ENCODE results near the gene LTBP1. TPM values are rescaled to one million over a fixed set of nuclear protein-coding genes. Genes with fewer than 3 reads are reported as not detected.

Gene LTBP1
- total RNA-seq, 1 experiment from 2014 or later: 11.8 TPM

- Histone ChIP-seq H3K36me3 (ENCODE audit: insufficient read depth, low read length) (no peaks in the 10 kb centered on the region), H3K9me2 (replicated peaks; ENCODE audit: insufficient read depth, low read length) (no peaks in the 10 kb centered on the region), H3K27me3 (ENCODE audit: low read length) (no peaks in the 10 kb centered on the region), H3K27ac (ENCODE audit: low read length) (no peak overlapping the region), H3K4me1 (ENCODE audit: low read length) (peaks cover 6% of the 10 kb centered on the region), H3K79me2 (ENCODE audit: low read length) (no peaks in the 10 kb centered on the region), H3K4me2 (ENCODE audit: low read depth, low read length, poor library complexity, severe bottlenecking) (no peak overlapping the region), H4K20me1 (ENCODE audit: insufficient read depth, low read depth, low read length) (no peaks in the 10 kb centered on the region), H3K4me3 (ENCODE audit: low read length) (no peak overlapping the region), H3K9ac (ENCODE audit: low read length) (no peak overlapping the region), H3K9me3 (ENCODE audit: low read length) (no peaks in the 10 kb centered on the region), H2AFZ (ENCODE audit: low read length) (no peak overlapping the region)
- DNase-seq: no peak
These were observed 189.8 kb downstream of the LTBP1 start for GRCh38 chr2:33136566-33136965.

GRCh38 chr2:33137331-33137730 is 190.6 kb downstream of the LTBP1 start:
- no peak overlapping the region for H3K4me2 ChIP-seq (ENCODE audit: low read depth, low read length, poor library complexity, severe bottlenecking)
- H4K20me1 ChIP-seq (ENCODE audit: insufficient read depth, low read depth, low read length): no peaks in the 10 kb centered on the region
- H3K4me3 ChIP-seq (ENCODE audit: low read length): no peak overlapping the region
- H3K9ac ChIP-seq (ENCODE audit: low read length): no peak overlapping the region
- H3K36me3 ChIP-seq (ENCODE audit: insufficient read depth, low read length): no peaks in the 10 kb centered on the region
- H2AFZ ChIP-seq (ENCODE audit: low read length): no peak overlapping the region
- H3K27ac ChIP-seq (ENCODE audit: low read length): no peak overlapping the region
- H3K9me2 ChIP-seq (replicated peaks; ENCODE audit: insufficient read depth, low read length): no peaks in the 10 kb centered on the region
- H3K79me2 ChIP-seq (ENCODE audit: low read length): no peaks in the 10 kb centered on the region
- H3K4me1 ChIP-seq (ENCODE audit: low read length): peaks cover 6% of the 10 kb centered on the region
- no peak for DNase-seq
- no peaks in the 10 kb centered on the region for H3K27me3 ChIP-seq (ENCODE audit: low read length)
- no peaks in the 10 kb centered on the region for H3K9me3 ChIP-seq (ENCODE audit: low read length)

- Histone ChIP-seq H3K4me1 (ENCODE audit: low read length) (peaks cover 6% of the 10 kb centered on the region), H3K27me3 (ENCODE audit: low read length) (no peaks in the 10 kb centered on the region), H3K4me2 (ENCODE audit: low read depth, low read length, poor library complexity, severe bottlenecking) (no peak overlapping the region), H3K4me3 (ENCODE audit: low read length) (no peak overlapping the region), H3K9ac (ENCODE audit: low read length) (no peak overlapping the region), H3K9me3 (ENCODE audit: low read length) (no peaks in the 10 kb centered on the region), H2AFZ (ENCODE audit: low read length) (no peak overlapping the region), H3K79me2 (ENCODE audit: low read length) (no peaks in the 10 kb centered on the region), H4K20me1 (ENCODE audit: insufficient read depth, low read depth, low read length) (no peaks in the 10 kb centered on the region), H3K27ac (ENCODE audit: low read length) (no peak overlapping the region), H3K36me3 (ENCODE audit: insufficient read depth, low read length) (no peaks in the 10 kb centered on the region), H3K9me2 (replicated peaks; ENCODE audit: insufficient read depth, low read length) (no peaks in the 10 kb centered on the region)
- no peak for DNase-seq
These were observed 193.2 kb downstream of the LTBP1 start for GRCh38 chr2:33139949-33140348.

GRCh38 chr2:33141476-33141875 is 194.7 kb downstream of the LTBP1 start:
- no peaks in the 10 kb centered on the region for H3K79me2 ChIP-seq (ENCODE audit: low read length)
- H3K36me3 ChIP-seq (ENCODE audit: insufficient read depth, low read length): no peaks in the 10 kb centered on the region
- no peak overlapping the region for H3K9ac ChIP-seq (ENCODE audit: low read length)
- H3K9me3 ChIP-seq (ENCODE audit: low read length): no peaks in the 10 kb centered on the region
- peaks cover 6% of the 10 kb centered on the region for H3K4me1 ChIP-seq (ENCODE audit: low read length)
- H3K4me3 ChIP-seq (ENCODE audit: low read length): no peak overlapping the region
- H4K20me1 ChIP-seq (ENCODE audit: insufficient read depth, low read depth, low read length): no peaks in the 10 kb centered on the region
- H3K9me2 ChIP-seq (replicated peaks; ENCODE audit: insufficient read depth, low read length): no peaks in the 10 kb centered on the region
- no peaks in the 10 kb centered on the region for H3K27me3 ChIP-seq (ENCODE audit: low read length)
- H3K4me2 ChIP-seq (ENCODE audit: low read depth, low read length, poor library complexity, severe bottlenecking): no peak overlapping the region
- no peak overlapping the region for H3K27ac ChIP-seq (ENCODE audit: low read length)
- H2AFZ ChIP-seq (ENCODE audit: low read length): no peak overlapping the region
- no peak for DNase-seq

- Histone ChIP-seq H3K4me2 (ENCODE audit: low read depth, low read length, poor library complexity, severe bottlenecking) (no peak overlapping the region), H3K36me3 (ENCODE audit: insufficient read depth, low read length) (no peaks in the 10 kb centered on the region), H3K4me3 (ENCODE audit: low read length) (no peak overlapping the region), H3K9me2 (replicated peaks; ENCODE audit: insufficient read depth, low read length) (no peaks in the 10 kb centered on the region), H3K27ac (ENCODE audit: low read length) (no peak overlapping the region), H3K27me3 (ENCODE audit: low read length) (no peaks in the 10 kb centered on the region), H3K79me2 (ENCODE audit: low read length) (no peaks in the 10 kb centered on the region), H2AFZ (ENCODE audit: low read length) (no peak overlapping the region), H3K4me1 (ENCODE audit: low read length) (peaks cover 6% of the 10 kb centered on the region), H4K20me1 (ENCODE audit: insufficient read depth, low read depth, low read length) (no peaks in the 10 kb centered on the region), H3K9ac (ENCODE audit: low read length) (no peak overlapping the region), H3K9me3 (ENCODE audit: low read length) (no peaks in the 10 kb centered on the region)
- no peak for DNase-seq
These were observed 196.1 kb downstream of the LTBP1 start for GRCh38 chr2:33142810-33143209.

- Histone ChIP-seq H3K4me1 (ENCODE audit: low read length) (peaks cover 3% of the 10 kb centered on the region), H4K20me1 (ENCODE audit: insufficient read depth, low read depth, low read length) (no peaks in the 10 kb centered on the region), H2AFZ (ENCODE audit: low read length) (no peak overlapping the region), H3K4me2 (ENCODE audit: low read depth, low read length, poor library complexity, severe bottlenecking) (no peak overlapping the region), H3K4me3 (ENCODE audit: low read length) (no peak overlapping the region), H3K9me2 (replicated peaks; ENCODE audit: insufficient read depth, low read length) (no peaks in the 10 kb centered on the region), H3K9me3 (ENCODE audit: low read length) (no peaks in the 10 kb centered on the region), H3K9ac (ENCODE audit: low read length) (no peak overlapping the region), H3K36me3 (ENCODE audit: insufficient read depth, low read length) (no peaks in the 10 kb centered on the region), H3K27ac (ENCODE audit: low read length) (no peak overlapping the region), H3K27me3 (ENCODE audit: low read length) (no peaks in the 10 kb centered on the region), H3K79me2 (ENCODE audit: low read length) (no peaks in the 10 kb centered on the region)
- DNase-seq: no peak
These were observed 197.5 kb downstream of the LTBP1 start for GRCh38 chr2:33144243-33144642.

- Histone ChIP-seq H3K9me3 (ENCODE audit: low read length) (no peaks in the 10 kb centered on the region), H3K79me2 (ENCODE audit: low read length) (no peaks in the 10 kb centered on the region), H3K27ac (ENCODE audit: low read length) (no peak overlapping the region), H3K27me3 (ENCODE audit: low read length) (no peaks in the 10 kb centered on the region), H2AFZ (ENCODE audit: low read length) (no peak overlapping the region), H3K9me2 (replicated peaks; ENCODE audit: insufficient read depth, low read length) (no peaks in the 10 kb centered on the region), H3K4me3 (ENCODE audit: low read length) (no peak overlapping the region), H3K36me3 (ENCODE audit: insufficient read depth, low read length) (no peaks in the 10 kb centered on the region), H3K9ac (ENCODE audit: low read length) (no peak overlapping the region), H3K4me1 (ENCODE audit: low read length) (no peaks in the 10 kb centered on the region), H3K4me2 (ENCODE audit: low read depth, low read length, poor library complexity, severe bottlenecking) (no peak overlapping the region), H4K20me1 (ENCODE audit: insufficient read depth, low read depth, low read length) (no peaks in the 10 kb centered on the region)
- DNase-seq: no peak
These were observed 198.7 kb downstream of the LTBP1 start for GRCh38 chr2:33145459-33145858.

GRCh38 chr2:33146102-33146501 is 199.3 kb downstream of the LTBP1 start:
- Histone ChIP-seq H3K9ac (ENCODE audit: low read length) (no peak overlapping the region), H3K36me3 (ENCODE audit: insufficient read depth, low read length) (no peaks in the 10 kb centered on the region), H3K9me2 (replicated peaks; ENCODE audit: insufficient read depth, low read length) (no peaks in the 10 kb centered on the region), H2AFZ (ENCODE audit: low read length) (no peak overlapping the region), H3K79me2 (ENCODE audit: low read length) (no peaks in the 10 kb centered on the region), H4K20me1 (ENCODE audit: insufficient read depth, low read depth, low read length) (no peaks in the 10 kb centered on the region), H3K27me3 (ENCODE audit: low read length) (no peaks in the 10 kb centered on the region), H3K4me3 (ENCODE audit: low read length) (no peak overlapping the region), H3K4me2 (ENCODE audit: low read depth, low read length, poor library complexity, severe bottlenecking) (no peak overlapping the region), H3K9me3 (ENCODE audit: low read length) (no peaks in the 10 kb centered on the region), H3K27ac (ENCODE audit: low read length) (no peak overlapping the region), H3K4me1 (ENCODE audit: low read length) (no peaks in the 10 kb centered on the region)
- DNase-seq: no peak

- Histone ChIP-seq H3K27me3 (ENCODE audit: low read length) (no peaks in the 10 kb centered on the region), H3K4me3 (ENCODE audit: low read length) (no peak overlapping the region), H3K9me3 (ENCODE audit: low read length) (no peaks in the 10 kb centered on the region), H3K79me2 (ENCODE audit: low read length) (no peaks in the 10 kb centered on the region), H3K4me2 (ENCODE audit: low read depth, low read length, poor library complexity, severe bottlenecking) (no peak overlapping the region), H3K27ac (ENCODE audit: low read length) (no peak overlapping the region), H3K4me1 (ENCODE audit: low read length) (no peaks in the 10 kb centered on the region), H3K36me3 (ENCODE audit: insufficient read depth, low read length) (no peaks in the 10 kb centered on the region), H3K9me2 (replicated peaks; ENCODE audit: insufficient read depth, low read length) (no peaks in the 10 kb centered on the region), H2AFZ (ENCODE audit: low read length) (no peak overlapping the region), H3K9ac (ENCODE audit: low read length) (no peak overlapping the region), H4K20me1 (ENCODE audit: insufficient read depth, low read depth, low read length) (no peaks in the 10 kb centered on the region)
- no peak for DNase-seq
These were observed 206.3 kb downstream of the LTBP1 start for GRCh38 chr2:33153008-33153407.
